SK-N-SH treated with all-trans-retinoic acid at 6 μM for 48 hours (cell line): ENCODE results near the gene SFXN2.

Source experiments
- ATAC-seq: fragments of 200-7000 bp; cut with Tn5 transposase; 3 replicates; pipeline ENCODE4 v1.9.1; 2020; ENCODE audit warnings: mild to moderate bottlenecking, moderate library complexity
- ARNTL ChIP-seq: fragments of 450-650 bp; formaldehyde crosslinking; IDR thresholded peaks from 2 replicates; pipeline ENCODE4 v1.5.0; 2020; ENCODE audit warnings: low read depth, mild to moderate bottlenecking, moderate library complexity, borderline replicate concordance
- BACH2 ChIP-seq: fragments of 250-450 bp; sonication (Bioruptor Pico); IDR thresholded peaks from 2 replicates; pipeline ENCODE4 v1.9.0; 2021; ENCODE audit warnings: mild to moderate bottlenecking, borderline replicate concordance
- ESRRG ChIP-seq: fragments of 250-450 bp; sonication (Bioruptor Pico); IDR thresholded peaks from 2 replicates; pipeline ENCODE4 v1.6.1; 2021; ENCODE audit warnings: mild to moderate bottlenecking
- GLIS3 ChIP-seq: fragments of 250-450 bp; sonication (Bioruptor Pico); IDR thresholded peaks from 2 replicates; pipeline ENCODE4 v1.5.0; 2020; ENCODE audit warnings: mild to moderate bottlenecking, moderate library complexity
- ISL1 ChIP-seq: fragments of 250-450 bp; sonication (Bioruptor Pico); IDR thresholded peaks from 2 replicates; pipeline ENCODE4 v2.1.2; 2022; ENCODE audit warnings: mild to moderate bottlenecking, moderate library complexity
- OSR1 ChIP-seq: fragments of 250-450 bp; sonication (Bioruptor Pico); IDR thresholded peaks from 2 replicates; pipeline ENCODE4 v1.8.0; 2022; ENCODE audit warnings: moderate library complexity, mild to moderate bottlenecking, inconsistent platforms
- PPARA ChIP-seq: fragments of 250-450 bp; sonication (Bioruptor Pico); IDR thresholded peaks from 2 replicates; pipeline ENCODE4 v1.5.0; 2020; ENCODE audit warnings: mild to moderate bottlenecking, borderline replicate concordance
- RARB ChIP-seq: fragments of 250-450 bp; sonication (Bioruptor Pico); IDR thresholded peaks from 2 replicates; pipeline ENCODE4 v1.8.0; 2021; ENCODE audit warnings: mild to moderate bottlenecking, moderate library complexity
- SNAI2 ChIP-seq: fragments of 250-450 bp; sonication (Bioruptor Pico); IDR thresholded peaks from 2 replicates; pipeline ENCODE4 v1.5.0; 2020; ENCODE audit warnings: mild to moderate bottlenecking, moderate library complexity
- TCF4 ChIP-seq: fragments of 250-450 bp; sonication (Bioruptor Pico); IDR thresholded peaks from 2 replicates; pipeline ENCODE4 v1.8.0; 2021; ENCODE audit warnings: mild to moderate bottlenecking, moderate library complexity, borderline replicate concordance
- TOX ChIP-seq: fragments of 250-450 bp; sonication (Bioruptor Pico); IDR thresholded peaks from 2 replicates; pipeline ENCODE4 v1.8.0; 2021; ENCODE audit warnings: mild to moderate bottlenecking, moderate library complexity, borderline replicate concordance
- ZC3H10 ChIP-seq: fragments of 250-450 bp; sonication (Bioruptor Pico); IDR thresholded peaks from 2 replicates; pipeline ENCODE4 v1.5.1; 2021; ENCODE audit warnings: mild to moderate bottlenecking, moderate library complexity
- ZFP3 ChIP-seq: fragments of 250-450 bp; sonication (Bioruptor Pico); IDR thresholded peaks from 2 replicates; pipeline ENCODE4 v1.5.0; 2020; ENCODE audit warnings: mild to moderate bottlenecking, moderate library complexity
- ZFP30 ChIP-seq: fragments of 450-650 bp; formaldehyde crosslinking; IDR thresholded peaks from 2 replicates; pipeline ENCODE4 v1.5.0; 2022; ENCODE audit warnings: mild to moderate bottlenecking, moderate library complexity
- ZNF565 ChIP-seq: fragments of 450-650 bp; formaldehyde crosslinking; conservative IDR thresholded peaks from 2 replicates; pipeline ENCODE4 v1.5.0; 2020; ENCODE audit warnings: low read depth, mild to moderate bottlenecking, moderate library complexity
- ZNF70 ChIP-seq: fragments of 450-650 bp; formaldehyde crosslinking; IDR thresholded peaks from 2 replicates; pipeline ENCODE4 v1.5.0; 2020; ENCODE audit warnings: mild to moderate bottlenecking, moderate library complexity
- ZNF8 ChIP-seq: fragments of 450-650 bp; formaldehyde crosslinking; IDR thresholded peaks from 2 replicates; pipeline ENCODE4 v1.5.0; 2020; ENCODE audit warnings: mild to moderate bottlenecking, moderate library complexity
- TF ChIP-seq, protein P1 (sequence below): fragments of 250-450 bp; sonication (Bioruptor Pico); IDR thresholded peaks from 2 replicates; pipeline ENCODE4 v1.5.1; 2020; ENCODE audit warnings: low read depth, mild to moderate bottlenecking, moderate library complexity
- TF ChIP-seq, protein P2 (sequence below): fragments of 250-450 bp; sonication (Bioruptor Pico); IDR thresholded peaks from 2 replicates; pipeline ENCODE4 v1.8.0; 2020; ENCODE audit warnings: mild to moderate bottlenecking, moderate library complexity, borderline replicate concordance
- TF ChIP-seq, protein P3 (sequence below): fragments of 250-450 bp; sonication (Bioruptor Pico); IDR thresholded peaks from 2 replicates; pipeline ENCODE4 v1.5.0; 2020; ENCODE audit warnings: mild to moderate bottlenecking, moderate library complexity
- TF ChIP-seq, protein P4 (sequence below): fragments of 250-450 bp; sonication (Bioruptor Pico); IDR thresholded peaks from 2 replicates; pipeline ENCODE4 v1.8.0; 2021; ENCODE audit warnings: low read depth, mild to moderate bottlenecking, moderate library complexity, borderline replicate concordance
- TF ChIP-seq, protein P5 (sequence below): fragments of 250-450 bp; sonication (Bioruptor Pico); IDR thresholded peaks from 2 replicates; pipeline ENCODE4 v1.5.1; 2021; ENCODE audit warnings: mild to moderate bottlenecking, moderate library complexity

SFXN2 gene

DNA sequence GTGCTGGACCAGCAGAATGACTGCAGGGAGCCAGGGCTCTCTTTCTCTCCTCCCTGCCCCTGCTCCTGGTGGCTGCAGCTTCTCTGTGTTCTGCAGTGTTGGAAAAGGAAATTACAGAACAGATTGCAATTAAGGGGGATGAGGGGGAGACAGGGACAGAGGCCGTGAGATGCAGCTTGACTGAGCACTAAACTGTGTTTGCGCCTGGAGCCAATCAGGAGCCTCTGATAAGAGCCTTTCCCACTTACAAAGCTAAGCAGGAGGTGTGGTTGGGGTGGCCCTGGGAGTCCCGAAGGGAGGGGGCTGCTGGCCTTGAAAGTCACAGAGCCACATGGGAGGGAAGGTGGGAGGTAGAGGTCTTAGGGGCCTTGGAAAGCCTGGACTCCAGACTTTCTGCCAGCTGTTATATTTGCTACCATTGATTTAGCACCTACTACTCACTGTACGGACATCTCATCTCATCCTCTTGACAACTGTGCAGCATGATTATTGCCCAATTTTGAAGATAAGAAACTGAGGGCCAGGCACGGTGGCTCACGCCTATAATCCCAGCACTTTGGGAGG lies 43.5 kb upstream of the SFXN2 start:
- ATAC-seq, result no peak
- TF ChIP-seq GLIS3 (CRISPR knock-in tag) (no peak), ZFP3 (no peak), TCF4 (CRISPR knock-in tag) (no peak), ZFP30 (CRISPR knock-in tag) (no peak), BACH2 (CRISPR knock-in tag) (no peak), ISL1 (CRISPR knock-in tag) (no peak), SNAI2 (CRISPR knock-in tag) (no peak), TOX (CRISPR knock-in tag) (no peak), PPARA (CRISPR knock-in tag) (no peak), ZNF565 (CRISPR knock-in tag) (no peak), RARB (CRISPR knock-in tag) (no peak), ZC3H10 (CRISPR knock-in tag) (no peak), ZNF70 (no peak), ZNF8 (CRISPR knock-in tag) (no peak)
- TF ChIP-seq, protein P1, sequence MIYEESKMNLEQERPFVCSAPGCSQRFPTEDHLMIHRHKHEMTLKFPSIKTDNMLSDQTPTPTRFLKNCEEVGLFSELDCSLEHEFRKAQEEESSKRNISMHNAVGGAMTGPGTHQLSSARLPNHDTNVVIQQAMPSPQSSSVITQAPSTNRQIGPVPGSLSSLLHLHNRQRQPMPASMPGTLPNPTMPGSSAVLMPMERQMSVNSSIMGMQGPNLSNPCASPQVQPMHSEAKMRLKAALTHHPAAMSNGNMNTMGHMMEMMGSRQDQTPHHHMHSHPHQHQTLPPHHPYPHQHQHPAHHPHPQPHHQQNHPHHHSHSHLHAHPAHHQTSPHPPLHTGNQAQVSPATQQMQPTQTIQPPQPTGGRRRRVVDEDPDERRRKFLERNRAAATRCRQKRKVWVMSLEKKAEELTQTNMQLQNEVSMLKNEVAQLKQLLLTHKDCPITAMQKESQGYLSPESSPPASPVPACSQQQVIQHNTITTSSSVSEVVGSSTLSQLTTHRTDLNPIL (CRISPR knock-in tag), result no peak
- TF ChIP-seq, protein P2, sequence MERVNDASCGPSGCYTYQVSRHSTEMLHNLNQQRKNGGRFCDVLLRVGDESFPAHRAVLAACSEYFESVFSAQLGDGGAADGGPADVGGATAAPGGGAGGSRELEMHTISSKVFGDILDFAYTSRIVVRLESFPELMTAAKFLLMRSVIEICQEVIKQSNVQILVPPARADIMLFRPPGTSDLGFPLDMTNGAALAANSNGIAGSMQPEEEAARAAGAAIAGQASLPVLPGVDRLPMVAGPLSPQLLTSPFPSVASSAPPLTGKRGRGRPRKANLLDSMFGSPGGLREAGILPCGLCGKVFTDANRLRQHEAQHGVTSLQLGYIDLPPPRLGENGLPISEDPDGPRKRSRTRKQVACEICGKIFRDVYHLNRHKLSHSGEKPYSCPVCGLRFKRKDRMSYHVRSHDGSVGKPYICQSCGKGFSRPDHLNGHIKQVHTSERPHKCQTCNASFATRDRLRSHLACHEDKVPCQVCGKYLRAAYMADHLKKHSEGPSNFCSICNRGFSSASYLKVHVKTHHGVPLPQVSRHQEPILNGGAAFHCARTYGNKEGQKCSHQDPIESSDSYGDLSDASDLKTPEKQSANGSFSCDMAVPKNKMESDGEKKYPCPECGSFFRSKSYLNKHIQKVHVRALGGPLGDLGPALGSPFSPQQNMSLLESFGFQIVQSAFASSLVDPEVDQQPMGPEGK (CRISPR knock-in tag), result no peak
- TF ChIP-seq, protein P3, sequence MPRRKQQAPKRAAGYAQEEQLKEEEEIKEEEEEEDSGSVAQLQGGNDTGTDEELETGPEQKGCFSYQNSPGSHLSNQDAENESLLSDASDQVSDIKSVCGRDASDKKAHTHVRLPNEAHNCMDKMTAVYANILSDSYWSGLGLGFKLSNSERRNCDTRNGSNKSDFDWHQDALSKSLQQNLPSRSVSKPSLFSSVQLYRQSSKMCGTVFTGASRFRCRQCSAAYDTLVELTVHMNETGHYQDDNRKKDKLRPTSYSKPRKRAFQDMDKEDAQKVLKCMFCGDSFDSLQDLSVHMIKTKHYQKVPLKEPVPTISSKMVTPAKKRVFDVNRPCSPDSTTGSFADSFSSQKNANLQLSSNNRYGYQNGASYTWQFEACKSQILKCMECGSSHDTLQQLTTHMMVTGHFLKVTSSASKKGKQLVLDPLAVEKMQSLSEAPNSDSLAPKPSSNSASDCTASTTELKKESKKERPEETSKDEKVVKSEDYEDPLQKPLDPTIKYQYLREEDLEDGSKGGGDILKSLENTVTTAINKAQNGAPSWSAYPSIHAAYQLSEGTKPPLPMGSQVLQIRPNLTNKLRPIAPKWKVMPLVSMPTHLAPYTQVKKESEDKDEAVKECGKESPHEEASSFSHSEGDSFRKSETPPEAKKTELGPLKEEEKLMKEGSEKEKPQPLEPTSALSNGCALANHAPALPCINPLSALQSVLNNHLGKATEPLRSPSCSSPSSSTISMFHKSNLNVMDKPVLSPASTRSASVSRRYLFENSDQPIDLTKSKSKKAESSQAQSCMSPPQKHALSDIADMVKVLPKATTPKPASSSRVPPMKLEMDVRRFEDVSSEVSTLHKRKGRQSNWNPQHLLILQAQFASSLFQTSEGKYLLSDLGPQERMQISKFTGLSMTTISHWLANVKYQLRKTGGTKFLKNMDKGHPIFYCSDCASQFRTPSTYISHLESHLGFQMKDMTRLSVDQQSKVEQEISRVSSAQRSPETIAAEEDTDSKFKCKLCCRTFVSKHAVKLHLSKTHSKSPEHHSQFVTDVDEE (CRISPR knock-in tag), result no peak
- TF ChIP-seq, protein P4, sequence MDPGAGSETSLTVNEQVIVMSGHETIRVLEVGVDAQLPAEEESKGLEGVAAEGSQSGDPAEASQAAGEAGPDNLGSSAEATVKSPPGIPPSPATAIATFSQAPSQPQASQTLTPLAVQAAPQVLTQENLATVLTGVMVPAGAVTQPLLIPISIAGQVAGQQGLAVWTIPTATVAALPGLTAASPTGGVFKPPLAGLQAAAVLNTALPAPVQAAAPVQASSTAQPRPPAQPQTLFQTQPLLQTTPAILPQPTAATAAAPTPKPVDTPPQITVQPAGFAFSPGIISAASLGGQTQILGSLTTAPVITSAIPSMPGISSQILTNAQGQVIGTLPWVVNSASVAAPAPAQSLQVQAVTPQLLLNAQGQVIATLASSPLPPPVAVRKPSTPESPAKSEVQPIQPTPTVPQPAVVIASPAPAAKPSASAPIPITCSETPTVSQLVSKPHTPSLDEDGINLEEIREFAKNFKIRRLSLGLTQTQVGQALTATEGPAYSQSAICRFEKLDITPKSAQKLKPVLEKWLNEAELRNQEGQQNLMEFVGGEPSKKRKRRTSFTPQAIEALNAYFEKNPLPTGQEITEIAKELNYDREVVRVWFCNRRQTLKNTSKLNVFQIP (CRISPR knock-in tag), result no peak
- TF ChIP-seq, protein P5, sequence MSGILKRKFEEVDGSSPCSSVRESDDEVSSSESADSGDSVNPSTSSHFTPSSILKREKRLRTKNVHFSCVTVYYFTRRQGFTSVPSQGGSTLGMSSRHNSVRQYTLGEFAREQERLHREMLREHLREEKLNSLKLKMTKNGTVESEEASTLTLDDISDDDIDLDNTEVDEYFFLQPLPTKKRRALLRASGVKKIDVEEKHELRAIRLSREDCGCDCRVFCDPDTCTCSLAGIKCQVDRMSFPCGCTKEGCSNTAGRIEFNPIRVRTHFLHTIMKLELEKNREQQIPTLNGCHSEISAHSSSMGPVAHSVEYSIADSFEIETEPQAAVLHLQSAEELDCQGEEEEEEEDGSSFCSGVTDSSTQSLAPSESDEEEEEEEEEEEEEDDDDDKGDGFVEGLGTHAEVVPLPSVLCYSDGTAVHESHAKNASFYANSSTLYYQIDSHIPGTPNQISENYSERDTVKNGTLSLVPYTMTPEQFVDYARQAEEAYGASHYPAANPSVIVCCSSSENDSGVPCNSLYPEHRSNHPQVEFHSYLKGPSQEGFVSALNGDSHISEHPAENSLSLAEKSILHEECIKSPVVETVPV (CRISPR knock-in tag), result no peak

DNA sequence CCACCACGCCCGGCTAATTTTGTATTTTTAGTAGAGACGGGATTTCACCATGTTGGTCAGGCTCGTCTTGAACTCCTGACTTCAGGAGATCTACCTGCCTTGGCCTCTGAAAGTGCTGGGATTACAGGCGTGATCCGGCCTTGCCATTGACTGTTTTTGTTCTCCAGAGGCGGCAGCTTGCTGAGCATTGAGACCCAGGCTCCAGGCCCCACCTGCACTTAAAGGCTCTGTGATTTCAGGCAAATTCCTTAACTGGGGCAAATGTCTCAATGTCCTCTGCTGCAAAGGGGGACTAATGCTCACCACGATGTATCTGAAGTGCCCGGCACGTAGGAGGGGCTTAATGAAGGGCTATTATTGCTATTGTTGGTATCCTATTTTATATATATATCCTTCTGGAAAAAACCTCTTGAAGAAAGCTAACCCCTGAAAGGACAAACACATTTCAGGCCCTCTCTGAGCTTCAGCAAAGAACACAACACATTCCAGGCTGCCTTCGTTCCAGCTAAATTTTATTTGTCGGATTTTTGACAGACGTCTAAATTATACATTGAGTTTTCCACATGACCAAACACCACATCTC lies 41.1 kb upstream of the SFXN2 start:
- no peak for ATAC-seq
- TF ChIP-seq ESRRG (CRISPR knock-in tag) (no peak), ZNF565 (CRISPR knock-in tag) (no peak), OSR1 (CRISPR knock-in tag) (no peak), BACH2 (CRISPR knock-in tag) (no peak), TOX (CRISPR knock-in tag) (no peak), ARNTL (no peak), GLIS3 (CRISPR knock-in tag) (no peak), ZNF8 (CRISPR knock-in tag) (no peak), ZFP3 (no peak), RARB (CRISPR knock-in tag) (no peak)
- TF ChIP-seq, protein P3 (CRISPR knock-in tag), result no peak
- TF ChIP-seq, protein P5 (CRISPR knock-in tag), result no peak
- TF ChIP-seq, protein P1 (CRISPR knock-in tag), result no peak
